HCT116 (cell line): ENCODE results near the gene HSD17B1. TPM values are rescaled to one million over a fixed set of nuclear protein-coding genes. Genes with fewer than 3 reads are reported as not detected.

Experiments used
- ATAC-seq: fragments of 200-7000 bp; cut with Tn5 transposase; 2 replicates; pipeline ENCODE4 v1.9.1; 2020; ENCODE audit warnings: mild to moderate bottlenecking, moderate library complexity
- BruUV-seq: library from RNA; stranded (reverse); fragments of 400-500 nt; replicated peaks from 2 replicates; lab custom pipeline; 2021; lab: Mats Ljungman, UMichigan
- CTCF ChIA-PET: fragments of 300-600 bp; sonication (Branson Sonifier 250); formaldehyde crosslinking; loops from one replicate; lab custom pipeline; 2021; ENCODE audit warnings: antibody characterized with exemption; lab: Charles Lee
- POLR2A ChIA-PET: fragments of 300-600, 350-600 bp; sonication (Branson Sonifier 250); formaldehyde crosslinking; loops from one replicate; lab custom pipeline; 2021; ENCODE audit warnings: antibody characterized with exemption; lab: Charles Lee
- RAD21 ChIA-PET, 2 experiments: fragments of 300-600 bp; sonication (Branson Sonifier 250); formaldehyde crosslinking; loops; one replicate each; lab custom pipeline; 2023; ENCODE audit warnings: low total read pairs in 2 of 2; ENCODE audit not compliant: uncharacterized antibody in 2 of 2, unreplicated experiment in 2 of 2, low non-redundant PET in 1 of 2; lab: Charles Lee
- DNase-seq: peaks from one replicate; pipeline ENCODE4 v3.0.0-alpha.2; 2010; ENCODE audit warnings: low read depth, low spot score
- H2AFZ ChIP-seq: fragments of 200-600 bp; shearing (Covaris generic), sonication (generic); 2 replicates; pipeline ENCODE4 v1.6.1; 2017; ENCODE audit warnings: low read depth, mixed run types, mixed read lengths, antibody characterized with exemption, low read length; ENCODE audit not compliant: poor library complexity, severe bottlenecking
- H3K27ac ChIP-seq: 2 replicates; pipeline ENCODE4 v1.5.1; 2012; ENCODE audit warnings: low read depth, low read length
- H3K27me3 ChIP-seq: fragments of 200-600 bp; sonication (generic); 2 replicates; pipeline ENCODE4 v1.6.1; 2016; ENCODE audit warnings: mixed run types, low read length, mixed read lengths; ENCODE audit not compliant: insufficient read depth
- H3K36me3 ChIP-seq, 2 experiments: fragments of 200-500 bp in 1 of 2; fragments of 200-600 bp in 1 of 2; sonication (Bioruptor generic) in 1 of 2; sonication (generic) in 1 of 2; 2 replicates each; pipeline versions ENCODE4 v1.5.1 to v1.6.1; 2014 to 2016; ENCODE audit warnings: low read length in 2 of 2, inconsistent platforms in 1 of 2, mixed read lengths in 1 of 2, mixed run types in 1 of 2; ENCODE audit not compliant: insufficient read depth in 2 of 2, control insufficient read depth in 1 of 2
- H3K4me1 ChIP-seq, 2 experiments: fragments of 200-600 bp in 1 of 2; sonication (generic) in 1 of 2; 2 replicates each; pipeline versions ENCODE4 v1.5.1 to v1.6.1; 2012 to 2017; ENCODE audit warnings: low read length in 2 of 2, inconsistent platforms in 1 of 2, mild to moderate bottlenecking in 1 of 2, mixed read lengths in 1 of 2, mixed run types in 1 of 2, moderate library complexity in 1 of 2; ENCODE audit not compliant: insufficient read depth in 2 of 2, control insufficient read depth in 1 of 2
- H3K4me2 ChIP-seq: fragments of 200-600 bp; sonication (generic); 2 replicates; pipeline ENCODE4 v1.6.1; 2017; ENCODE audit warnings: mixed run types, low read length, mixed read lengths
- H3K4me3 ChIP-seq, 2 experiments: fragments of 200-600 bp in 1 of 2; sonication (generic) in 1 of 2; replicated peaks in 1 of 2; 2 replicates each; pipeline ENCODE4 v1.5.1; 2011 to 2016; ENCODE audit warnings: low read length in 2 of 2, control low read depth in 1 of 2, low read depth in 1 of 2, mild to moderate bottlenecking in 1 of 2, mixed read lengths in 1 of 2, mixed run types in 1 of 2
- H3K79me2 ChIP-seq: fragments of 200-600 bp; sonication (generic); 2 replicates; pipeline ENCODE4 v1.6.1; 2017; ENCODE audit warnings: mild to moderate bottlenecking, mixed run types, low read length, moderate library complexity, mixed read lengths; ENCODE audit not compliant: insufficient read depth
- H3K9ac ChIP-seq: fragments of 200-600 bp; sonication (generic); 2 replicates; pipeline ENCODE4 v1.6.1; 2016; ENCODE audit warnings: low read length, mixed read lengths
- H3K9me2 ChIP-seq: fragments of 200-600 bp; sonication (generic), shearing (Covaris generic); 2 replicates; pipeline ENCODE4 v1.6.1; 2017; ENCODE audit warnings: mixed run types, mild to moderate bottlenecking, moderate library complexity; ENCODE audit not compliant: insufficient read depth
- H3K9me3 ChIP-seq, 2 experiments: fragments of 200-500 bp in 1 of 2; fragments of 200-600 bp in 1 of 2; sonication (Bioruptor generic) in 1 of 2; sonication (generic) in 1 of 2; 2 replicates each; pipeline ENCODE4 v1.6.1; 2014 to 2017; ENCODE audit warnings: low read length in 2 of 2, mixed read lengths in 2 of 2, inconsistent platforms in 1 of 2, low read depth in 1 of 2, mild to moderate bottlenecking in 1 of 2, mixed run types in 1 of 2, moderate library complexity in 1 of 2; ENCODE audit not compliant: control insufficient read depth in 1 of 2, insufficient read depth in 1 of 2
- H4K20me1 ChIP-seq: fragments of 200-600 bp; sonication (generic), shearing (Covaris generic); 2 replicates; pipeline ENCODE4 v1.6.1; 2017; ENCODE audit warnings: mixed run types, mild to moderate bottlenecking, moderate library complexity; ENCODE audit not compliant: insufficient read depth
- CEBPB ChIP-seq: IDR thresholded peaks from 2 replicates; pipeline ENCODE4 v1.6.1; 2012; ENCODE audit warnings: low read depth
- ELF1 ChIP-seq: IDR thresholded peaks from 2 replicates; pipeline ENCODE4 v1.6.1; 2012; ENCODE audit warnings: low read depth, borderline replicate concordance
- EZH2 ChIP-seq: fragments of 200-600 bp; sonication (generic); IDR thresholded peaks from 2 replicates; pipeline ENCODE4 v1.6.1; 2017; ENCODE audit warnings: antibody characterized with exemption, mixed run types
- EZH2phosphoT487 ChIP-seq: fragments of 200-600 bp; IDR thresholded peaks from 2 replicates; pipeline ENCODE4 v1.6.1; 2018; ENCODE audit warnings: antibody characterized with exemption, borderline replicate concordance
- REST ChIP-seq: IDR thresholded peaks from 2 replicates; pipeline ENCODE4 v1.6.1; 2012; ENCODE audit warnings: low read depth
- SRF ChIP-seq: IDR thresholded peaks from 2 replicates; pipeline ENCODE4 v1.6.1; 2012; ENCODE audit warnings: low read depth
- intact Hi-C: fragments of 100-400 bp; cut with micrococcal nuclease; formaldehyde crosslinking; loops from 2 replicates; pipeline ENCODE4 v1.10.0; 2022
- total RNA-seq: library from RNA; stranded (reverse); gene quantifications from one replicate; pipeline ENCODE4 v1.2.1, GENCODE V29; 2021; ENCODE audit not compliant: unreplicated experiment

The HSD17B1 gene
- total RNA-seq, 1 experiment from 2014 or later, result 1.4 TPM

DNA sequence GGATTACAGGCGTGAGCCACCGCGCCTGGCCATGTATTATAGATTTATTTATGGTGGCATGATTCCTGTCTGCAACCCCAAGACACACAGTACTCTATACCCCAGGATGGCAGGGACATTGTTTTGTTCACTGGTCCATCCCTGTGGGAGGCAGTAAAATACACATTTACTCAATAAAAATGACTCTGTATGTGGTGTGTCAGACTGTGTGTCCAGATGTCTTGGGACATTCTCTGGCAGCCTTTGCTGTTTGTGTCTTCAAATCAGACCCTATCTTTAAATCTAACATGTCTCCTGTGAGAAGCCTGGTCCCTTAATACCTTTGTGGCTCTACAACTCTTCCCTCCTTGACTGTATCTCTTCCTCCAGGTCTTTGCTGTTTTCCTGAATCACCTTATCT, 7.5 kb downstream of the HSD17B1 start:
- CTCF ChIA-PET, result no interaction called here
- RAD21 ChIA-PET, result no interaction called here
- no peak for DNase-seq
- H3K9me2 ChIP-seq, result no peaks in the 10 kb centered on the region
- H3K9me3 ChIP-seq, result no peaks in the 10 kb centered on the region
- TSS peak; percentile 31 for BruUV-seq
- no peaks in the 10 kb centered on the region for H3K27me3 ChIP-seq
- peaks cover 8 to 13% of the 10 kb centered on the region in 2 experiments; a peak in 3 of 4 replicates for H3K36me3 ChIP-seq
- H3K79me2 ChIP-seq, result peaks cover 29% of the 10 kb centered on the region
- POLR2A ChIA-PET, result interaction anchor here (0.7 kb wide), 1 partner anchor 210 kb away, joined by 3 read pairs; no protein-coding TSS in a partner anchor
- no peak overlapping the region for H3K27ac ChIP-seq
- H3K9ac ChIP-seq, result no peak overlapping the region
- intact Hi-C loops, result no loop called here
- no peak overlapping the region for H3K4me3 ChIP-seq
- no peak overlapping the region for H2AFZ ChIP-seq
- TF ChIP-seq CEBPB, result no peak
- TF ChIP-seq EZH2phosphoT487, result no peak
- no peak for TF ChIP-seq EZH2
- no peak for TF ChIP-seq SRF
- no peak for TF ChIP-seq REST
- TF ChIP-seq ELF1, result no peak; the same call in 1 of the 2 replicates
- H3K4me1 ChIP-seq, result peaks cover 31 to 48% of the 10 kb centered on the region in 2 experiments
- H3K4me2 ChIP-seq, result no peak overlapping the region
- no peak for ATAC-seq
- H4K20me1 ChIP-seq, result no peaks in the 10 kb centered on the region
